Ovary (tissue), 9 donors: ENCODE data around the gene DNAH5. TPM values are rescaled to one million over a fixed set of nuclear protein-coding genes. Genes with fewer than 3 reads are reported as not detected.

Source experiments
- DNase-seq, 5 donors: peaks; one replicate each; pipeline ENCODE4 v3.0.0-alpha.2; 2019 to 2020
- H3K27ac ChIP-seq, 2 donors: fragments of 200-600 bp; one replicate each; pipeline versions ENCODE4 v1.5.1 to v1.8.0; 2019 to 2022
- H3K27me3 ChIP-seq: fragments of 200-600 bp; one replicate; pipeline ENCODE4 v1.8.0; 2022
- H3K36me3 ChIP-seq: fragments of 200-600 bp; sonication (generic); one replicate; pipeline ENCODE4 v1.5.1; 2019
- H3K4me1 ChIP-seq: one replicate; pipeline ENCODE4 v1.8.1; 2013; ENCODE audit warnings: mild to moderate bottlenecking, moderate library complexity; ENCODE audit not compliant: insufficient read depth
- H3K4me3 ChIP-seq: fragments of 200-600 bp; sonication (generic); one replicate; pipeline ENCODE4 v1.5.1; 2017
- H3K9me3 ChIP-seq, 2 donors: fragments of 200-600 bp in 1 of 2; sonication (generic) in 1 of 2; one replicate each; pipeline versions ENCODE4 v1.5.1 to v1.8.1; 2013 to 2019; ENCODE audit warnings: mild to moderate bottlenecking in 1 of 2, moderate library complexity in 1 of 2
- CTCF ChIP-seq, 3 donors: fragments of 450-650 bp in 2 of 3; fragments of 200-600 bp in 1 of 3; IDR thresholded peaks; one replicate each; pipeline versions ENCODE4 v1.5.1 to v1.8.0; 2016 to 2022; ENCODE audit warnings: antibody characterized with exemption in 3 of 3, mild to moderate bottlenecking in 1 of 3
- EP300 ChIP-seq: sonication (generic); formaldehyde crosslinking; IDR thresholded peaks from one replicate; pipeline ENCODE4 v1.6.1; 2017; ENCODE audit warnings: antibody characterized with exemption
- POLR2A ChIP-seq: fragments of 450-650 bp; IDR thresholded peaks from one replicate; pipeline ENCODE4 v1.6.1; 2017; ENCODE audit warnings: antibody characterized with exemption, mild to moderate bottlenecking, moderate library complexity
- WGBS, 3 donors: extraction: QIAGEN DNeasy Blood & Tissue Kit in 1 of 3; methylation state at CpG; one replicate each; pipeline versions ENCODE4 v1.1.5 to v1.1.7; 2013 to 2017; 5-methylcytosine and 5-hydroxymethylcytosine counted together
- intact Hi-C, 4 donors: fragments of 100-400 bp; cut with DNase I; formaldehyde crosslinking; loops; one replicate each; pipeline versions ENCODE4 v1.11.0 to v1.15.1; 2022 to 2023
- polyA plus RNA-seq, 2 donors: library from polyadenylated mRNA; stranded (reverse); fragments of 200-250 nt in 1 of 2; fragments of 350-450 nt in 1 of 2; fragmentation: Illumina TruSeq in 1 of 2; extraction: RNeasy Lipid Tissue Mini Kit (QIAGEN cat#74804) in 1 of 2; gene quantifications; one replicate each; pipeline ENCODE4 v1.2.3, GENCODE V29; 2013 to 2014
- total RNA-seq, 7 donors: library from RNA; depleted of rRNA in 2 of 7; stranded (reverse); fragments of >200 nt in 2 of 7; fragmentation: NEBNext Ultra II Directional in 3 of 7; extraction: Animal tissue kit (Norgen Biotek cat#: 25700) in 3 of 7; gene quantifications; one replicate each; pipeline versions ENCODE4 v1.1.0 to v1.2.4, GENCODE V29; 2016 to 2023
- donor health status: DM: no; HTN: no; CAD: no; lungs with moderate emphysema.
- donor health status: DM: no; HTN: no; CAD: no.
- donor health status: Bipolar disorder and iron deficiency.
- donor health status: DM: yes; HTN: yes; CAD: no.
- donor health status: DM: no; HTN: no; CAD: no.
- donor health status: DM: yes; HTN: yes; CAD: no.

DNAH5 gene
- total and polyA plus RNA-seq, 9 donors = 0.01 to 9.8 (median 0.40) TPM

- Histone ChIP-seq H3K36me3 (no peaks in the 10 kb centered on the region), H3K9me3 (no peaks in the 10 kb centered on the region), H3K27ac (no peak overlapping the region), H3K4me1 (no peaks in the 10 kb centered on the region), H3K27me3 (no peaks in the 10 kb centered on the region), H3K4me3 (no peak overlapping the region)
- intact Hi-C loops = no loop called here
- TF ChIP-seq POLR2A (no peak), EP300 (no peak), CTCF (IDR thresholded peaks at IDR 0.05) (no peak)
- no peak for DNase-seq
- 42 to 54% (median 44%) methylated on average over 3 of the region's 3 CpGs for WGBS, 3 donors
These were observed 178.3 kb downstream of the DNAH5 start for GRCh38 chr5:13766236-13766635.

- TF ChIP-seq EP300 = no peak
- no peak for TF ChIP-seq CTCF (IDR thresholded peaks at IDR 0.05)
- TF ChIP-seq POLR2A = no peak
- DNase-seq = no peak
- no peaks in the 10 kb centered on the region for H3K4me1 ChIP-seq
- no peaks in the 10 kb centered on the region for H3K36me3 ChIP-seq
- no peaks in the 10 kb centered on the region for H3K9me3 ChIP-seq
- H3K27ac ChIP-seq = no peak overlapping the region
- intact Hi-C loops = no loop called here
- 54 to 58% (median 57%) methylated on average over 3 of the region's 3 CpGs for WGBS, 3 donors
- H3K4me3 ChIP-seq = no peak overlapping the region
- H3K27me3 ChIP-seq = no peaks in the 10 kb centered on the region
These were observed 180.8 kb downstream of the DNAH5 start for GRCh38 chr5:13763719-13764118.

- Histone ChIP-seq H3K9me3 (no peaks in the 10 kb centered on the region), H3K36me3 (no peaks in the 10 kb centered on the region), H3K27me3 (no peaks in the 10 kb centered on the region), H3K27ac (no peak overlapping the region), H3K4me3 (no peak overlapping the region), H3K4me1 (no peaks in the 10 kb centered on the region)
- no peak for DNase-seq
- 56 to 72% (median 64%) methylated on average over 6 of the region's 6 CpGs for WGBS, 3 donors
- intact Hi-C loops = no loop called here
- TF ChIP-seq POLR2A = no peak
- no peak for TF ChIP-seq EP300
These were observed 194.7 kb downstream of the DNAH5 start for GRCh38 chr5:13749766-13750165.

GRCh38 chr5:13746026-13746425 is 198.5 kb downstream of the DNAH5 start:
- Histone ChIP-seq H3K9me3 (no peaks in the 10 kb centered on the region), H3K27ac (no peak overlapping the region), H3K4me3 (no peak overlapping the region), H3K4me1 (no peaks in the 10 kb centered on the region), H3K36me3 (no peaks in the 10 kb centered on the region), H3K27me3 (no peaks in the 10 kb centered on the region)
- DNase-seq = no peak
- intact Hi-C loops = no loop called here
- TF ChIP-seq CTCF (IDR thresholded peaks at IDR 0.05) = no peak
- no peak for TF ChIP-seq EP300
- TF ChIP-seq POLR2A = no peak

GRCh38 chr5:13745508-13745907 is 199.0 kb downstream of the DNAH5 start:
- WGBS, 3 donors = 31 to 39% (median 36%) methylated on average over 3 of the region's 3 CpGs
- intact Hi-C loops = no loop called here
- no peaks in the 10 kb centered on the region for H3K4me1 ChIP-seq

More at GRCh38 chr5:13745508-13745907, 199.0 kb downstream of the DNAH5 start:
- Histone ChIP-seq H3K27me3 (no peaks in the 10 kb centered on the region), H3K9me3 (no peaks in the 10 kb centered on the region), H3K4me3 (no peak overlapping the region), H3K27ac (no peak overlapping the region), H3K36me3 (no peaks in the 10 kb centered on the region)
- no peak for DNase-seq
- no peak for TF ChIP-seq EP300
- no peak for TF ChIP-seq POLR2A
- TF ChIP-seq CTCF (IDR thresholded peaks at IDR 0.05) = no peak
